ENCODE results near the gene GSTCD. TPM values are rescaled to one million over a fixed set of nuclear protein-coding genes. Genes with fewer than 3 reads are reported as not detected.

The GSTCD gene
- 7.7 and 8.6 TPM in 2 replicates for total RNA-seq

GRCh38 chr4:105708181-105709080 lies at the start of gene GSTCD, which contains the start of gene INTS12:
Gene GSTCD (plus strand): TSS chr4:105708784. CDS start chr4:105717614, 8,830 bp downstream.
Gene INTS12 (minus strand): TSS chr4:105708689. CDS start chr4:105700005, 8,684 bp downstream.

GRCh38 chr4:105894660-105895582 lies 186.3 kb downstream of the GSTCD start, which contains the start of gene NPNT:
Gene NPNT (plus strand): TSS chr4:105895471. CDS start chr4:105895653, 182 bp downstream.

Other genes with a start within 250 kb of the GSTCD start
- gene PPA2, start 234.7 kb upstream of the GSTCD start, total RNA-seq = 51.2 and 60.0 TPM in 2 replicates
- not detected in 2 replicates for gene ARHGEF38, start 156.2 kb upstream of the GSTCD start, total RNA-seq
- gene INTS12, start 95 bp upstream of the GSTCD start, total RNA-seq = 18.5 and 24.5 TPM in 2 replicates
- gene NPNT, start 186.7 kb downstream of the GSTCD start, total RNA-seq = 1.6 and 1.8 TPM in 2 replicates

Data from hair follicle dermal papilla cell (primary cell).